ENCODE results near the gene MAGEA4.
"Not testable (repeated sequence)": the region's sequence is repeated elsewhere in the genome, so short reads cannot be mapped to it uniquely, and the experiment has no call there.

The MAGEA4 gene

GRCh38 chrX:151912780-151913179, at the start of gene MAGEA4:
TSS of gene MAGEA4 (plus strand) at chrX:151912889. CDS start at chrX:151923665, 10,776 bp downstream.
- FAIRE-seq: no peak

GRCh38 chrX:151870602-151871001, 42.1 kb upstream of the MAGEA4 start:
- no peak for FAIRE-seq

- no peak for FAIRE-seq
Observed at GRCh38 chrX:151871244-151871643, 41.4 kb upstream of the MAGEA4 start.

GRCh38 chrX:151873096-151873495, 39.6 kb upstream of the MAGEA4 start:
- no peak for FAIRE-seq

GRCh38 chrX:151875270-151876026, 37.2 kb upstream of the MAGEA4 start:
- FAIRE-seq: no peak

- no peak for FAIRE-seq
Observed at GRCh38 chrX:151878574-151878973, 34.1 kb upstream of the MAGEA4 start.

GRCh38 chrX:151879856-151880255, 32.8 kb upstream of the MAGEA4 start:
- no peak for FAIRE-seq

GRCh38 chrX:151880895-151881294, 31.8 kb upstream of the MAGEA4 start:
- no peak for FAIRE-seq

GRCh38 chrX:151889421-151889820, 23.3 kb upstream of the MAGEA4 start:
- no peak for FAIRE-seq

- FAIRE-seq: no peak
Observed at GRCh38 chrX:151896734-151897474, 15.8 kb upstream of the MAGEA4 start.

- FAIRE-seq: no peak
Observed at GRCh38 chrX:151899622-151900021, 13.1 kb upstream of the MAGEA4 start.

GRCh38 chrX:151901826-151902225, 10.9 kb upstream of the MAGEA4 start:
- FAIRE-seq: no peak

GRCh38 chrX:151902813-151903591, 9.7 kb upstream of the MAGEA4 start:
- no peak for FAIRE-seq

GRCh38 chrX:151904989-151905388, 7.7 kb upstream of the MAGEA4 start:
- no peak for FAIRE-seq

- FAIRE-seq: no peak
Observed at GRCh38 chrX:151912221-151912620, 468 bp upstream of the MAGEA4 start.

- FAIRE-seq: not testable (repeated sequence)
Observed at GRCh38 chrX:151918736-151919135, 6.0 kb downstream of the MAGEA4 start.

GRCh38 chrX:151919610-151920009, 6.9 kb downstream of the MAGEA4 start:
- FAIRE-seq: no peak

GRCh38 chrX:151920101-151920500, 7.4 kb downstream of the MAGEA4 start:
- FAIRE-seq: no peak

GRCh38 chrX:151920530-151920929, 7.8 kb downstream of the MAGEA4 start:
- no peak for FAIRE-seq

GRCh38 chrX:151921292-151921691, 8.6 kb downstream of the MAGEA4 start:
- no peak for FAIRE-seq

- no peak for FAIRE-seq
Observed at GRCh38 chrX:151921866-151922265, 9.2 kb downstream of the MAGEA4 start.

GRCh38 chrX:151922692-151923091, 10.0 kb downstream of the MAGEA4 start:
- FAIRE-seq: no peak

- no peak for FAIRE-seq
Observed at GRCh38 chrX:151923648-151924047, 11.0 kb downstream of the MAGEA4 start.

GRCh38 chrX:151929126-151929525, 16.4 kb downstream of the MAGEA4 start:
- FAIRE-seq: no peak
